ENCODE measurements around the gene ABL1. TPM values are rescaled to one million over a fixed set of nuclear protein-coding genes. Genes with fewer than 3 reads are reported as not detected.

Gene ABL1
- total RNA-seq, 1 experiment from 2014 or later, result 83.6 TPM

GRCh38 chr9:130936285-130937117 lies 101.4 kb downstream of the ABL1 start:
- peak; percentile 93 for DNase-seq
- 0 out of 7 replicates have a peak, but pooled peaks cover 0 to 1% (median 0%) of the 10 kb centered on the region in 3 experiments for H3K36me3 Mint-ChIP-seq (ENCODE audit: insufficient read depth in 1 of 3, low read depth in 3 of 3)
- WGBS (ENCODE audit: extremely low coverage, insufficient read length, low lambda C conversion rate), result no CpG with 5 or more reads among the region's 12 CpGs

More at GRCh38 chr9:130936285-130937117, 101.4 kb downstream of the ABL1 start:
- Histone ChIP-seq H2BK120ac (ENCODE audit: low read depth, low read length, poor library complexity, severe bottlenecking) (no peak overlapping the region), H3K4me2 (ENCODE audit: insufficient read depth, insufficient read length, low read length) (no peak overlapping the region), H3K56ac (ENCODE audit: insufficient read length, low read depth, low read length) (no peak overlapping the region), H3K23ac (ENCODE audit: insufficient read length, low read depth, low read length) (no peak overlapping the region), H3K9me3 (ENCODE audit: control insufficient read depth, low read depth, low read length) (no peaks in the 10 kb centered on the region), H4K91ac (ENCODE audit: insufficient read length, low read depth, low read length) (no peak overlapping the region), H2BK20ac (ENCODE audit: low read depth, low read length, poor library complexity, severe bottlenecking) (no peak overlapping the region), H3K9ac (ENCODE audit: extremely low read depth, insufficient read length, low read length) (no peak overlapping the region), H3K79me1 (ENCODE audit: insufficient read depth, low read depth, low read length, poor library complexity, severe bottlenecking) (no peaks in the 10 kb centered on the region), H3K79me2 (ENCODE audit: insufficient read depth, low read length) (no peaks in the 10 kb centered on the region), H3K4ac (ENCODE audit: low read depth, low read length) (no peak overlapping the region), H2AFZ (ENCODE audit: low read length) (no peak overlapping the region), H3K27me3 (ENCODE audit: insufficient read depth, low read length) (peaks cover 11% of the 10 kb centered on the region; the same call in 1 of the 2 replicates), H2AK5ac (ENCODE audit: insufficient read length, low read length) (no peak overlapping the region), H3K4me1 (ENCODE audit: insufficient read depth, low read length) (peaks cover 2% of the 10 kb centered on the region; the same call in 1 of the 2 replicates), H3K18ac (ENCODE audit: insufficient read length, low read depth, low read length) (no peak overlapping the region), H3T11ph (ENCODE audit: low read length) (no peak overlapping the region), H3K14ac (ENCODE audit: insufficient read depth, low read length) (no peak overlapping the region), H4K8ac (replicated peaks; ENCODE audit: insufficient read length, low read depth, low read length) (no peak overlapping the region), H2BK15ac (ENCODE audit: low read depth, low read length) (no peak overlapping the region), H4K20me1 (ENCODE audit: control insufficient read depth, insufficient read depth, insufficient read length) (no peaks in the 10 kb centered on the region), H3K23me2 (ENCODE audit: insufficient read length, low read depth, low read length, poor library complexity, severe bottlenecking) (peaks cover 14% of the 10 kb centered on the region), H2BK12ac (ENCODE audit: insufficient read length, low read depth, low read length) (no peak overlapping the region), H2BK5ac (ENCODE audit: insufficient read length, low read length) (no peak overlapping the region), H4K5ac (ENCODE audit: insufficient read length, low read depth, low read length) (no peak overlapping the region), H3K27ac (ENCODE audit: insufficient read length, low read depth, low read length) (no peak overlapping the region)
- Mint-ChIP-seq H3K27me3 (ENCODE audit: low read depth) (peaks cover 47% of the 10 kb centered on the region), H3K4me1 (peaks cover 52 to 64% of the 10 kb centered on the region in 2 experiments), H3K4me3 (peak overlapping the region; percentile 32 to 82; a peak in 4 of 5 replicates), H3K27ac (peak overlapping the region in 2 of 3 experiments; percentile 14 to 74; a peak in 4 of 7 replicates), H3K9me3 (no peaks in the 10 kb centered on the region; a peak in 1 of 5 replicates)
- no peak for TF ChIP-seq CTCF (conservative IDR thresholded peaks at IDR 0.05)

Other genes with a start within 250 kb of the ABL1 start
- not detected in 2 replicates for gene PRDM12, start 170.7 kb upstream of the ABL1 start, total RNA-seq (2021)
- gene EXOSC2, start 141.5 kb upstream of the ABL1 start, total RNA-seq (2021), result 92.0 and 94.5 TPM in 2 replicates
- not detected in 2 replicates for gene QRFP, start 61.6 kb downstream of the ABL1 start, total RNA-seq (2021)
- 6.2 and 7.1 TPM in 2 replicates for gene FIBCD1, start 104.0 kb downstream of the ABL1 start, total RNA-seq (2021)
- 21.7 and 21.9 TPM in 2 replicates for gene LAMC3, start 173.9 kb downstream of the ABL1 start, total RNA-seq (2021)